H9 (cell line): ENCODE measurements around the gene CNIH1. TPM values are rescaled to one million over a fixed set of nuclear protein-coding genes. Genes with fewer than 3 reads are reported as not detected.
"Not testable (repeated sequence)": the region's sequence is repeated elsewhere in the genome, so short reads cannot be mapped to it uniquely, and the experiment has no call there.

ENCODE experiments used
- DNase-seq: peaks from one replicate; pipeline ENCODE4 v3.0.0-alpha.2; 2017
- H2AFZ ChIP-seq: one replicate; pipeline ENCODE4 v1.6.1; 2013; ENCODE audit warnings: mild to moderate bottlenecking, low read length, control low read depth, moderate library complexity
- H2AK5ac ChIP-seq: 2 replicates; pipeline ENCODE4 v1.6.1; 2013; ENCODE audit warnings: low read length, control low read depth, mixed read lengths; ENCODE audit not compliant: insufficient read length
- H2BK120ac ChIP-seq: one replicate; pipeline ENCODE4 v1.6.1; 2013; ENCODE audit warnings: low read depth, mild to moderate bottlenecking, low read length, control low read depth, inconsistent platforms; ENCODE audit not compliant: poor library complexity, severe bottlenecking
- H2BK12ac ChIP-seq: 2 replicates; pipeline ENCODE4 v1.6.1; 2013; ENCODE audit warnings: low read length, control low read depth, mixed read lengths, low read depth; ENCODE audit not compliant: insufficient read length
- H2BK15ac ChIP-seq: 2 replicates; pipeline ENCODE4 v1.6.1; 2013; ENCODE audit warnings: low read depth, low read length, control low read depth
- H2BK20ac ChIP-seq: one replicate; pipeline ENCODE4 v1.6.1; 2013; ENCODE audit warnings: low read depth, mild to moderate bottlenecking, low read length, control low read depth, inconsistent platforms; ENCODE audit not compliant: poor library complexity, severe bottlenecking
- H2BK5ac ChIP-seq: 2 replicates; pipeline ENCODE4 v1.6.1; 2013; ENCODE audit warnings: low read length, control low read depth, mixed read lengths; ENCODE audit not compliant: insufficient read length
- H3K14ac ChIP-seq: 2 replicates; pipeline ENCODE4 v1.6.1; 2013; ENCODE audit warnings: low read length, control low read depth; ENCODE audit not compliant: insufficient read depth
- H3K18ac ChIP-seq: 2 replicates; pipeline ENCODE4 v1.6.1; 2013; ENCODE audit warnings: low read depth, mild to moderate bottlenecking, mixed read lengths, low read length, control low read depth; ENCODE audit not compliant: insufficient read length
- H3K23ac ChIP-seq: 2 replicates; pipeline ENCODE4 v1.6.1; 2013; ENCODE audit warnings: low read length, control low read depth, mixed read lengths, low read depth; ENCODE audit not compliant: insufficient read length
- H3K23me2 ChIP-seq: 2 replicates; pipeline ENCODE4 v1.6.1; 2013; ENCODE audit warnings: low read depth, mild to moderate bottlenecking, mixed read lengths, low read length, control low read depth; ENCODE audit not compliant: insufficient read length, poor library complexity, severe bottlenecking
- H3K27ac ChIP-seq: 2 replicates; pipeline ENCODE4 v1.5.1; 2013; ENCODE audit warnings: low read length, control low read depth, mixed read lengths, low read depth; ENCODE audit not compliant: insufficient read length
- H3K27me3 ChIP-seq: 2 replicates; pipeline ENCODE4 v1.6.1; 2013; ENCODE audit warnings: low read length, control low read depth, inconsistent platforms; ENCODE audit not compliant: insufficient read depth
- H3K4ac ChIP-seq: 2 replicates; pipeline ENCODE4 v1.6.1; 2013; ENCODE audit warnings: low read depth, mild to moderate bottlenecking, control low read depth, inconsistent platforms, low read length, moderate library complexity
- H3K4me1 ChIP-seq: 2 replicates; pipeline ENCODE4 v1.6.1; 2013; ENCODE audit warnings: low read length, control low read depth, inconsistent platforms; ENCODE audit not compliant: insufficient read depth
- H3K4me2 ChIP-seq: 2 replicates; pipeline ENCODE4 v1.6.1; 2013; ENCODE audit warnings: low read length, control low read depth, mixed read lengths; ENCODE audit not compliant: insufficient read length, insufficient read depth
- H3K56ac ChIP-seq: 2 replicates; pipeline ENCODE4 v1.6.1; 2013; ENCODE audit warnings: low read depth, mild to moderate bottlenecking, mixed read lengths, low read length, control low read depth; ENCODE audit not compliant: insufficient read length
- H3K79me1 ChIP-seq: 2 replicates; pipeline ENCODE4 v1.6.1; 2013; ENCODE audit warnings: low read depth, mild to moderate bottlenecking, moderate library complexity, low read length, control low read depth, inconsistent platforms; ENCODE audit not compliant: insufficient read depth, poor library complexity, severe bottlenecking
- H3K79me2 ChIP-seq: 2 replicates; pipeline ENCODE4 v1.6.1; 2013; ENCODE audit warnings: low read length, control low read depth, inconsistent platforms; ENCODE audit not compliant: insufficient read depth
- H3K9ac ChIP-seq: 2 replicates; pipeline ENCODE4 v1.6.1; 2013; ENCODE audit warnings: low read length, control low read depth, mixed read lengths; ENCODE audit not compliant: insufficient read length; ENCODE audit errors: extremely low read depth
- H3K9me3 ChIP-seq: one replicate; pipeline ENCODE4 v1.6.1; 2013; ENCODE audit warnings: low read depth, low read length, inconsistent platforms; ENCODE audit not compliant: control insufficient read depth
- H3T11ph ChIP-seq: one replicate; pipeline ENCODE4 v1.6.1; 2013; ENCODE audit warnings: mild to moderate bottlenecking, low read length, control low read depth, inconsistent platforms
- H4K20me1 ChIP-seq: one replicate; pipeline ENCODE4 v1.6.1; 2013; ENCODE audit not compliant: control insufficient read depth, insufficient read length, insufficient read depth
- H4K5ac ChIP-seq: 2 replicates; pipeline ENCODE4 v1.6.1; 2013; ENCODE audit warnings: low read depth, mild to moderate bottlenecking, mixed read lengths, low read length, control low read depth; ENCODE audit not compliant: insufficient read length
- H4K8ac ChIP-seq: replicated peaks from 2 replicates; pipeline ENCODE4 v1.6.1; 2013; ENCODE audit warnings: low read length, control low read depth, mixed read lengths, low read depth; ENCODE audit not compliant: insufficient read length
- H4K91ac ChIP-seq: 2 replicates; pipeline ENCODE4 v1.6.1; 2013; ENCODE audit warnings: low read depth, mild to moderate bottlenecking, moderate library complexity, mixed read lengths, low read length, control low read depth; ENCODE audit not compliant: insufficient read length
- H3K27ac Mint-ChIP-seq, 3 experiments: 2 replicates in 2 of 3; 3 replicates in 1 of 3; pipeline ENCODE4 v1.8.0; 2020 to 2021; ENCODE audit warnings: mixed read lengths in 3 of 3, mild to moderate bottlenecking in 1 of 3, moderate library complexity in 1 of 3
- H3K27me3 Mint-ChIP-seq: 2 replicates; pipeline ENCODE4 v1.8.0; 2021; ENCODE audit warnings: low read depth, mild to moderate bottlenecking, moderate library complexity, mixed read lengths
- H3K36me3 Mint-ChIP-seq, 3 experiments: 2 replicates in 2 of 3; 3 replicates in 1 of 3; pipeline ENCODE4 v1.8.0; 2020 to 2021; ENCODE audit warnings: low read depth in 3 of 3, mixed read lengths in 3 of 3; ENCODE audit not compliant: insufficient read depth in 1 of 3
- H3K4me1 Mint-ChIP-seq, 2 experiments: 2 replicates each; pipeline ENCODE4 v1.8.0; 2020; ENCODE audit warnings: mixed read lengths in 2 of 2
- H3K4me3 Mint-ChIP-seq, 2 experiments: 2 replicates in 1 of 2; 3 replicates in 1 of 2; pipeline ENCODE4 v1.8.0; 2020 to 2021; ENCODE audit warnings: mild to moderate bottlenecking in 2 of 2, mixed read lengths in 2 of 2, moderate library complexity in 1 of 2
- H3K9me3 Mint-ChIP-seq, 2 experiments: 2 replicates in 1 of 2; 3 replicates in 1 of 2; pipeline ENCODE4 v1.8.0; 2020; ENCODE audit warnings: mild to moderate bottlenecking in 2 of 2, mixed read lengths in 2 of 2, moderate library complexity in 1 of 2
- WGBS: extraction: QIAGEN DNeasy Blood & Tissue Kit; methylation state at CpG from one replicate; pipeline ENCODE4 v1.1.7; 2013; ENCODE audit warnings: missing lambda C conversion rate, low lambda C conversion rate, mixed read lengths; ENCODE audit not compliant: insufficient read length; ENCODE audit errors: extremely low coverage; 5-methylcytosine and 5-hydroxymethylcytosine counted together
- total RNA-seq: library from RNA; stranded (reverse); gene quantifications from 2 replicates; pipeline ENCODE4 v1.2.1, GENCODE V29; 2021
- TF ChIP-seq, protein P1 (sequence below): fragments of 200-600 bp; sonication (generic); conservative IDR thresholded peaks from 3 replicates; pipeline ENCODE4 v1.8.0; 2021; ENCODE audit warnings: antibody characterized with exemption, mild to moderate bottlenecking

The CNIH1 gene
- total RNA-seq, 1 experiment from 2014 or later, result 99.3 TPM

DNA sequence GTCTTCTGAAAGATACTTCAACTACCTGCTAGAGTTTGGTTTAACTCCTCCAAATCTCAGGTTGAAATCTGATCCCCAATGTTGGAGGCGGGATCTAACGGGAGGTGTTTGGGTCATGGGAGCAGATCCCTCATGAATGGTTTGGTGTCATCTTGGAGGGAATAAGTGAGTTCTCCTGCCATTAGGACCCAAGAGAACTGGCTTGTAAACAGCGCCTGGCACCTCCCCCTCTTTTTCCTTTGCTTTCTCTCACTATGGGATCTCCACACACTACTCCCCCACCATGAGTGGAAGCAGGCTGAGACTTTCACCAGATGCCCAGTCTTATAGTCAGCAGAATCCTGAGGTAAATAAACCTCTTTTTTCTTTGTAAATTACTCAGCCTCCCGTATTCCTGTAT is 2.5 kb downstream of the CNIH1 start:
- Histone ChIP-seq H4K8ac (no peak overlapping the region), H3K23ac (no peak overlapping the region), H2BK5ac (no peak overlapping the region), H4K5ac (no peak overlapping the region), H3K27ac (no peak overlapping the region), H4K91ac (no peak overlapping the region), H3K14ac (no peak overlapping the region), H2BK20ac (no peak overlapping the region), H2BK12ac (no peak overlapping the region), H3T11ph (no peak overlapping the region), H3K27me3 (no peaks in the 10 kb centered on the region), H3K23me2 (peaks cover 4% of the 10 kb centered on the region), H3K79me1 (peaks cover 3% of the 10 kb centered on the region), H3K18ac (no peak overlapping the region), H3K79me2 (peaks cover 38% of the 10 kb centered on the region), H3K9me3 (no peaks in the 10 kb centered on the region), H2BK120ac (no peak overlapping the region), H3K4me2 (no peak overlapping the region), H3K4ac (no peak overlapping the region), H3K9ac (no peak overlapping the region), H2AFZ (no peak overlapping the region), H3K56ac (no peak overlapping the region), H4K20me1 (no peaks in the 10 kb centered on the region), H3K4me1 (peaks cover 5% of the 10 kb centered on the region; the same call in 1 of the 2 replicates), H2AK5ac (no peak overlapping the region), H2BK15ac (no peak overlapping the region)
- DNase-seq, result no peak
- Mint-ChIP-seq H3K4me1 (peaks cover 44 to 66% of the 10 kb centered on the region in 2 experiments), H3K27me3 (no peaks in the 10 kb centered on the region), H3K27ac (peak overlapping the region; percentile 28 to 60 (median 47); a peak in 4 of 7 replicates), H3K9me3 (no peaks in the 10 kb centered on the region), H3K36me3 (peaks cover 9 to 24% (median 23%) of the 10 kb centered on the region in 3 experiments), H3K4me3 (peak overlapping the region; percentile 40 to 73)
- TF ChIP-seq, protein P1, sequence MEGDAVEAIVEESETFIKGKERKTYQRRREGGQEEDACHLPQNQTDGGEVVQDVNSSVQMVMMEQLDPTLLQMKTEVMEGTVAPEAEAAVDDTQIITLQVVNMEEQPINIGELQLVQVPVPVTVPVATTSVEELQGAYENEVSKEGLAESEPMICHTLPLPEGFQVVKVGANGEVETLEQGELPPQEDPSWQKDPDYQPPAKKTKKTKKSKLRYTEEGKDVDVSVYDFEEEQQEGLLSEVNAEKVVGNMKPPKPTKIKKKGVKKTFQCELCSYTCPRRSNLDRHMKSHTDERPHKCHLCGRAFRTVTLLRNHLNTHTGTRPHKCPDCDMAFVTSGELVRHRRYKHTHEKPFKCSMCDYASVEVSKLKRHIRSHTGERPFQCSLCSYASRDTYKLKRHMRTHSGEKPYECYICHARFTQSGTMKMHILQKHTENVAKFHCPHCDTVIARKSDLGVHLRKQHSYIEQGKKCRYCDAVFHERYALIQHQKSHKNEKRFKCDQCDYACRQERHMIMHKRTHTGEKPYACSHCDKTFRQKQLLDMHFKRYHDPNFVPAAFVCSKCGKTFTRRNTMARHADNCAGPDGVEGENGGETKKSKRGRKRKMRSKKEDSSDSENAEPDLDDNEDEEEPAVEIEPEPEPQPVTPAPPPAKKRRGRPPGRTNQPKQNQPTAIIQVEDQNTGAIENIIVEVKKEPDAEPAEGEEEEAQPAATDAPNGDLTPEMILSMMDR, result no peak
- WGBS, result no CpG with 5 or more reads among the region's 4 CpGs

GRCh38 chr14:54437954-54438353 is 3.2 kb downstream of the CNIH1 start:
- WGBS, result no CpG with 5 or more reads among the region's 4 CpGs
- not testable (repeated sequence) for H4K20me1 ChIP-seq, H3K23me2 ChIP-seq, H2BK5ac ChIP-seq, H3K27ac Mint-ChIP-seq, H3K18ac ChIP-seq, H3K14ac ChIP-seq, H4K5ac ChIP-seq, H4K91ac ChIP-seq, H3K9me3 ChIP-seq, H2BK15ac ChIP-seq, H3T11ph ChIP-seq, H3K56ac ChIP-seq, H3K4me1 ChIP-seq, H3K79me1 ChIP-seq, H3K4me2 ChIP-seq, H2BK20ac ChIP-seq, H3K9me3 Mint-ChIP-seq, H2AFZ ChIP-seq, H4K8ac ChIP-seq, H3K27me3 ChIP-seq, H3K4ac ChIP-seq, H2AK5ac ChIP-seq, H2BK12ac ChIP-seq, H3K4me3 Mint-ChIP-seq, DNase-seq, H3K27ac ChIP-seq, H3K23ac ChIP-seq, H2BK120ac ChIP-seq, H3K27me3 Mint-ChIP-seq, H3K9ac ChIP-seq
- H3K79me2 ChIP-seq, result peaks cover 38% of the 10 kb centered on the region
- peaks cover 8 to 24% (median 23%) of the 10 kb centered on the region in 3 experiments; a peak in 6 of 7 replicates for H3K36me3 Mint-ChIP-seq
- peaks cover 49 to 72% of the 10 kb centered on the region in 2 experiments for H3K4me1 Mint-ChIP-seq
